Germinal center (tissue), 1 donor: ENCODE data around the gene CTAGE6.
"Not testable (repeated sequence)": the region's sequence is repeated elsewhere in the genome, so short reads cannot be mapped to it uniquely, and the experiment has no call there.

ENCODE experiments used
- DNase-seq: peaks from one replicate; pipeline ENCODE4 v3.0.0; 2012; ENCODE audit warnings: mixed read lengths, low spot score

CTAGE6 gene, protein sequence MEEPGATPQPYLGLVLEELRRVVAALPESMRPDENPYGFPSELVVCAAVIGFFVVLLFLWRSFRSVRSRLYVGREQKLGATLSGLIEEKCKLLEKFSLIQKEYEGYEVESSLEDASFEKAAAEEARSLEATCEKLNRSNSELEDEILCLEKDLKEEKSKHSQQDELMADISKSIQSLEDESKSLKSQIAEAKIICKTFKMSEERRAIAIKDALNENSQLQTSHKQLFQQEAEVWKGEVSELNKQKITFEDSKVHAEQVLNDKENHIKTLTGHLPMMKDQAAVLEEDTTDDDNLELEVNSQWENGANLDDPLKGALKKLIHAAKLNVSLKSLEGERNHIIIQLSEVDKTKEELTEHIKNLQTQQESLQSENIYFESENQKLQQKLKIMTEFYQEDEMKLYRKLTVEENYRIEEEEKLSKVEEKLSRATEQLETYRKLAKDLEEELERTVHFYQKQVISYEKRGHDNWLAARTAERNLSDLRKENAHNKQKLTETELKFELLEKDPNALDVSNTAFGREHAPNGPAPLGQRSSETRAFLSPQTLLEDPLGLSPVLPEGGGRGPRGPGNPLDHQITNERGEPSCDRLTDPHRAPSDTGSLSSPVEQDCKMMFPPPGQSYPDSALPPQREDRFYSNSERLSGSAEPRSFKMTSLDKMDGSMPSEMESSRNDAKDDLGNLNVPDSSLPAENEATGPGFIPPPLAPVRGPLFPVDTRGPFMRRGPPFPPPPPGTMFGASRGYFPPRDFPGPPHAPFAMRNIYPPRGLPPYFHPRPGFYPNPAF

DNA sequence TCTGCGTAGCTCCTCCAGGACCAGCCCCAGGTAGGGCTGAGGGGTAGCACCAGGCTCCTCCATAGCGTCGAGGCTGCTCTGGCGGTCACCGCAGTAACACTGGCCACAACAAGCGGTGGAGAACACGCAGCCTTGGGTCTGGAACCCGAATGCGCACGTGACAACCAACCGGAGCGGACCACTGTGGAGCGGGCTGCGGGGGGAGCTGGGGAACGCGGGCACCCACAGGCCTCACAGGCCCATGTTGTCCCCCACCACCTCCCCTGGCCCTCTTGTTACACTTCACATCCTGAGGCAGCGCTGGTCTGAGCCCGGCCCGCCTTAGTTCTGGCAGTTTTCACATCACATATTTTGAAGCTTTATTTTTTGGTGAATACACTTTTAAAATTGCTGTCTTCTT, at the start of gene CTAGE6:
Gene CTAGE6, minus strand, starts transcription at position 101 of the 400 bp plus-strand sequence. Its CDS starts 38 bp downstream, at position 63.
- not testable (repeated sequence) for DNase-seq

DNA sequence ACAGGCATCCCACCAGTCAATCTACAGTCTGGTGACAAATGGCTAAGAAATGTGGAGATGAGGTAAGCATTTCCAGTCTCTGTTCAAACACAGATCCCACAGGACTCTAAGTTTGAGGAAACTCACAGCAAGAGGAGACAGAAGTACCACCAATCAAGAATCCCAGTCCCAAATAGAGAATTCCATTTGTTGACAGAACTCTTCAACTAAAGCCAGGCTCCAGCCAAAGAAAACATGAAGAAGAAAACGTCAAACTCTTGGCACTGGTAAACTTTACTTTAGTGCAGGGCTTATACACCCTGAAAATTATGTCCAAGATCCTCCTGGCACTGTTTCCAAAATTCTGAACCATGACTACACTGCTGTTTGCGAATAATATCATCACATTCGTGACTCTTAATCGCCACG, 49.2 kb upstream of the CTAGE6 start:
- DNase-seq: not testable (repeated sequence)

DNA sequence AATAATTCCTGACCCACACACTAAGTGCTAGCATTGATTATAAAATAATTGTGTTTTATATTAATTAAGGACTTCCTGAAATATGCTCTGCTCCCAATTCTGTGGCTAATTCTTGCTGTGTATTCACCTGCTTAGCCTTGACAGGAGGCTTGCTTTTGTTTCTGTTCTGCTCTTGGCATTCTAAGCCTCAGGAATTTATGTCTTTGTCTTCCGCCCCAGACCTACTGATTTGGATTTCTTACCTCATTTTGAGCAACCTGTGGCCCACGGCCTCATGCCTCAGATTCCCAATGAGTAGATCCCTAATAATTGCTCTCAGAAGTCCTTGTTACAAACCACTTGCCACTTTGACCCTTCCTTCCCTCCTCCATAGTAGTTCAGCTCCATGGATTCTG, 40.4 kb upstream of the CTAGE6 start:
- DNase-seq: not testable (repeated sequence)

DNA sequence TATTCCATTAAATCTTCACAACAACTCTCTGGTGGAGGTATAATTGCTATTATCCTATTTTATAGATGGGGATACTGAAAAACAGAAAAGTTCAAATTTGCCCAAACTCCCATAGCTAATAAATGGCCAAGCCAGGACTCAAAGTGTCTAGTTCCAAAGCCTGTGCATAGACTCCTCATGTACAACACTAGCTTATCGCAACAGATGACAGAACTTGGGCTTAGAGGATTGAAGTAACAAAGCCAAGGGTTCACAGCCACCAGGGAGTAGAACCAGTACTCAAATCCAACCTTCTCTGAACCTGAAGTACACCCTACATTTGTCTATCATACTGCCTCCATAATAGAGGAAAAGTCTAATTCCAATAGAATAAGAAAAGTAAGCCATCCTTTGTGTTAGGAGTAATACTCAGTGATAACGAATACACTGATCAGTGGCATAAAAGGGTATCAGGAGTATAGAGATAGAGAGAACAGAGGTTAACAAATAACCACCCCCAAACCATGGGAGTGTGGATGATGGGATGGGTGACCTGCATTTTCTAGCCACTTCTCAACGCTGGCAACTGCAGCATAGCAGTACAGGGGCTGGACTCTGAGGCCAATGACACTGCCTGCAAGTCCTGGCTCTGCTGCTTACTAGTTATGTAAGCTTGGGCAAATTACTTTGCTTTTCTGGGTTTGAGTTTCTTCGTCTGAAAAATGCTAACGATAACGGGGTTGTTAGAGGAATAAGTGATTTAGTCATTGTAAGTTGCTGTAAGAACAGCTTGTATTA, 39.8 kb upstream of the CTAGE6 start:
- DNase-seq: not testable (repeated sequence)

DNA sequence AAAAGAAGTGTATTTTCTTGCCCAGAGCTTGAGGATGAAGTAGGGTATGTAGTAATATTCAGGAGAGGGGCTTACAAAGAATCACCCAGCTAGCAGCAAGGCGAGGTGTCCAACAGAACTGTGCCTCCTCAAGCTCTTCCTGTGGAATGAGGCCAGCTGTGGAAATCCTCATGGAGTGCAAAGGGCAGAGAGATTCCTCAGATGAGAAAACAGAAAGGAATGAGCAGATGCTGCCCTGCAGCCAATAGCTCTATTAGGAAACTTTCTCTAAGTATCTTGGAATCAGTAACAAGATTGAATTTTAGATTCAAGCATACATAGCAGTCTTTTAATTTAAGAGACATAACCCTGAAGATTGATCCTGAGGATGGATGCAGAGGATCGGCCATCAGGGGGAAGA, 38.2 kb upstream of the CTAGE6 start:
- not testable (repeated sequence) for DNase-seq

DNA sequence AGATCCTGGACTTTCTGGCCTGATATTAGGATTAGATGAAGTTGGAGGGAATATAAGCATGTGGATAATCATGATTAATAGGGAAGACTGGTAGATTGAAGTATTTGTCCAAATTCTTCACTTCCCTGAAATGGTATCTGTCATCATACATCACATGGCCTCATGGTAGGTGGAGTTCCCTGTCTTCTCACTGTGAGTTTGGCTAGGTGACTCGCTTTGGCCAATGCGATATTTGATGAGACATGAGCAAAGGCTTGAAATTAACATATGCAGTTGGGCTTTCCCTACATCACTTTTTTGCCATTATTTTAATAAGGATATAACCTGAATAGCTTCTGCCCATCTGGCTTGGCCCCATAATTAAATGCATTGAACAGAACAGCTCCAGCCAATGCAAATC, 35.1 kb upstream of the CTAGE6 start:
- not testable (repeated sequence) for DNase-seq

DNA sequence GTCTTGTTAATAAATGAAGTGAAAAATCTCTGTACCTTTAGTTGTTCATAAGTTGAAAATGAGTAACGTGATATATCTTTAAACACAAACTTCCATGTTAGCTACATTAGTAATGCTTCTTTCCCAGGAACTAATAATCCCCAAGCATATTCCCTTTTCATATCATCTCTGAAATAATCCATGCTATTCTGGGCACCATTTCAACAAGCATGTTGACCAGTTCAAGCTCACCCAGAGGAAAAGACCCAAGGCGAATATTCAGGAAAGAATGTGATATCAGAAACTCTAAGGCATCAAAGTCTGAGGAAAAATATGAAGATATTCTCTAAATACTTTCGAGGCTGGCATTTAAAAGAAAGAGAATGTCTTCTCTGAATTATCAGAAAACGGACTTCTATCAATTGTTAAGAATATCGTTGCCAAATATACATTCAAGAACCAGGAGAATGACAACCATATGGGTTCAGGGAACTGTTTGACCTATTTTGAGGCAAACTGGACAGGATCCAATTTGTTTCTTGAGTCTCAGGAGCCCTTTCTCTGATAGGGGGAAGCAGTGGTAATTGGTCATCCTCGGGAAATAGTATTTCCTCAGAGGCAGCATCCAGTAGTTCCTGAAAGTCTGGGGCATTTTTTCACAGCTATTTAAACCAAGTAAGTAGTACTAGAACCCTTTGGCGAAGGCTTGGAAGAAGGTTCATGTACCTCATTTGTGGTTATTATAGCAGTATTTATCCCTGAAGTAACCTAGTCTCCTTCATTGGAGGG, 28.1 kb upstream of the CTAGE6 start:
- DNase-seq: not testable (repeated sequence)

DNA sequence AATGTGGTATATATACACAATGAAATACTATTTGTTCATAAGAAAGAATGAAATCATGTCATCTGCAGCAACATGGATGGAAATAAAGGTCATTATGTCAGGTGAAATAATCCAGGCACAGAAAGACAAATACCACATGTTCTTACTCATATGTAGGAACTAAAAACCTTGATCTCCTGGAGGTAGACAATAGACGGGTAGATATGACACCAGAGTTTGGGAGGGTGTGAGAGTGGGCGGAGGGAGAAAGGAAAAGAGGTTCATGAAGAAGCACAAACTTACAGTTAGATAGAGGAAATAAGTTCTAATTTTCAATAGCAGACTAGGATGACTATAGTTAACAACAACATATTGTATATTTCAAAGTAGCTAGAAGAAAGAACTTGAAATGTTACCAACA, 22.1 kb upstream of the CTAGE6 start:
- not testable (repeated sequence) for DNase-seq

DNA sequence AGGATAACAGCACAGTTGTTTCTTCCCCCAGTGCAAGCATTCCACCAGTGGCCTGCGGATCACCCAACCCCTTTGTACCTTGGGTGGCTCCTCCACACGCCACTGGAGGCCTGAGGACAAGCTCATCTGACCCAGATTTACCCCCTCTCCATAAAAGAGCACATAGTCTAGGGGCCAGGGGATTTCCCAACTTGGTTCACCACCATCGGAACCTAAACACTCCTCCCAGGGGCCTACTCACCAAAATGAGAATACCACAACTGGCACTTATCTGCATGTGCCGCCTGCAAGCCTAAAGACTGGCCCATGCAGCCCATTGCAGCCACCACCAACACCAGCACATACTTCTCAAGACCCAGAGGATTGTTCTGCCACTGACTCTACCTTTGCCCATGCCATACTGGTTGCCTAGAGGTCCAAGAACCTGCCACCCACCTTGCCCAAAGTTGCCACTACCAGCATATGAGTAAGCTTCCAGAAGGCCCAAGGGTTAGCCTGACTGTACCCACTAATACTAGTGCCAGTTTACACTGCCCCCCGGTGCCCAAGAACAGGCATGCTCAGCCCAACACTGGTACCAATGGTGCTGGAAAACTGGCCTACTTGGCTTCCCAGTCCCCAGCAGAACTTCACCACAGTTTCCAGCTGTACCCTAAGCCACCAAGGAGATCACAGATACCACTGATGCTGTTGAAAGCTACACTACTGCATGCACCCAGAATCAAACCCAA, 15.4 kb upstream of the CTAGE6 start:
- not testable (repeated sequence) for DNase-seq

DNA sequence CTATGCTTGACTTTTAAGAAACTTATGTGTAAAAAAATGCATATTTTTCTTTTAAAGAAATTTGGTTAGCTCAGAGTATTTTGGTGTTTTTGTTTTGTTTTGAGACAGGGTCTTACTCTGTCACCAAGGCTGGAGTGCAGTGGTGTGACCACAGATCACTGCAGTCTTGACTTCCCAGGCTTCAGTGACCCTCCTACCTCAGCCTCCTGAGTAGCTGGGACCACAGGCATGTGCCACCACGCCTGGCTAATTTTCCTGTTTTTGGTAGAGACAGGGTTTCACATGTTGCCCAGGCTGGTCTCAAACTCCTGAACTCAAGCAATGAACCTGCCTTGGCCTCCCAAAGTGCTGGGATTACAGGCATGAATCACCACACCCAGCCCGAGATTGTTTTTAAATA, 10.0 kb upstream of the CTAGE6 start:
- not testable (repeated sequence) for DNase-seq

DNA sequence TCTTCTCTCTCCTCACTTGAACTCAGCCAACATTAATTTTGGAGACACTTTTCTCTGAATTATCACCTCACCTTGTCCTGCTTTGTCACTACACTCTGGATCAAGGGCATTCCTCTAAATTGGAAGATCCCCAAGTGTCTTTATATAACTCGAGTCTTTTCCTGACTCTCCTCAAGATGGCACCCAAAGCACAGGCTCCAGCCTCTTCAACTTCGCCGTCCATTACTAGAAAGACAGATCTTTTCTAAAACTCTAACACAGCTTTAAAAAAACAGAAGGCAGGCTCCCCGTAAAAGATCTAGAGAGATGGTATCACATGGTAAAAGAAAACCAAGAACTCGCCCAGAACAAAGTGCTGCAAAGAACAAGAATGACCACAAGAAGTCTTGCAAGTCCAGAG, 8.2 kb upstream of the CTAGE6 start:
- DNase-seq: not testable (repeated sequence)

DNA sequence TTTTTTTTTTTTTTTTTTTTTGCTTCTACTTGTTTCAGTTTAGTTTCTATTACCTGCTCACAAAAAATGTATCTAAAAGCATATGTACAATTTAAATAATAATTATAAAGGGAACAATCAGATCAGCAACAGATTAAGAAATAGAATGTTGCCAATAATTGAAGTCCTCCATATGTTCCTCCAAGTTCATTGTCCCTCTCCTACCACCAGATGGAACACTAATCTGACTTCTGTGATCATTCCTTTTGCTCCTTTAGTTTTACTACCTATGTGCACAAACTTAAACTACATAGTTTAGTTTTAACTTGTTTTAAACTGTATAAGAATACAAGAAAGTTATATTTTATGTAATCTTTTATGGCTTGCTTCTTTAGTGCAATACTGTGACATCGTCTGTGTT, 5.6 kb upstream of the CTAGE6 start:
- DNase-seq: not testable (repeated sequence)

DNA sequence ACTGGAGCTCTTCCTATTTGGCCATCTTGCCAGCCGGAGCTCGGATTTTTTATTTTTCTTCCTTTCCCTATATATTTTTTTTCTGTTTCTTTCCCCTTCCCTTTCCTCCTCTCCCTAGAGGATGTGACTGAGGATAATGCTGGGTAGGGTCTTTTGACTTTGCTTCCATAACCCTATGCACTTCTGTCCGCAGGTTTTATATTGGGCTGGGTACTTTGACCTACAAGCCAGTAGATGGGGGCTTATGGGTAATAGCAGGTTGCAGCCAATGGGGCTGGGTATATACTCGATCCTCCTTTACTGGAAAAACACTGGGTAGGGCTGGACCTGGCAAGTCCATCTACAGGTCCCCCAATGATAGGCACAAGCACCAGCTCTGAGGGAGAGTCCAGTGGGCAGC, 12.2 kb downstream of the CTAGE6 start:
- not testable (repeated sequence) for DNase-seq

DNA sequence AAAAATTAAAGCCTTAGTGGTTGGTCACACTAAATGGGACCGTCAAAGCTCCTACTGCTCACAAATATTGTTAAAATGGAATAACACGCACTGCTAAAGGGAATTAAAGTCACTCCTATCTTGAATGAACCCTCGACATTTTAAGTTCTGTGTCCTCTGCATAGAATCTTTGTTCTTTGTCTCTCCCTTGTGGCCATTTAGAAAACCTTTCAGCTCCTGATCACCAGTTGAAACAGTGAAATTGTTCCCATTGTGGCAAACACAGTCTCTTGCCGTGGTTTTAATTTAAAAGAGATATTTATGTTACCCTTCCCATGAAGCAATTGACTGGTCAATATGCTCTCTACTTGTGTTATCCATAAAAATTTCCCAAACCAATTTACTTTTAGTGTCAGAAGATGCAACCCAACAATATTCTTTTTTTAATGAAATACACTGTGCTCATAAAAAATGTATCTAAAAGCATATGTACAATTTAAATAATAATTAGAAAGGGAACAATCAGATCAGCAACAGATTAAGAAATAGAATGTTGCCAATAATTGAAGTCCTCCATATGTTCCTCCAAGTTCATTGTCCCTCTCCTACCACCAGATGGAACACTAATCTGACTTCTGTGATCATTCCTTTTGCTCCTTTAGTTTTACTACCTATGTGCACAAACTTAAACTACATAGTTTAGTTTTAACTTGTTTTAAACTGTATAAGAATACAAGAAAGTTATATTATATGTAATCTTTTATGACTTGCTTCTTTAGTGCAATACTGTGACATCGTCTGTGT, 20.3 kb downstream of the CTAGE6 start:
- peak; percentile 6 for DNase-seq

DNA sequence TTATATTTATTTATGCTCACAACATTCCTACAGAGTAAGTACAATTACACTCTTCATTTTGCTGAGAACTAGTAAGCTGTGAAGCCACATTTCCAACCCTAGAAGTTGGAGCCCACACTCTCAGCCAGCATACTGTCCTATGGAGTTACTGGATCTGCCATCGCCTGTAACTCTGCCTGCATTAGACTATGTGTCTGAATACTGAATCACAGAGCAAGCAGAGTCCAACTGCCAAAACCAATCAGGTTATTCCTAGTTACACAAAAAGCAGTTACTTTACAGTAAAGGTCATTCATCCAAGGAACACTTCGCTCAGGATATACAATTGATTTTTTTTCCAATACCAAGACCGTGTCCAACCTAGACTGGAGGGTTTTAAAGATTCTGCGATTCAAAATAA, 21.5 kb downstream of the CTAGE6 start:
- no peak for DNase-seq

DNA sequence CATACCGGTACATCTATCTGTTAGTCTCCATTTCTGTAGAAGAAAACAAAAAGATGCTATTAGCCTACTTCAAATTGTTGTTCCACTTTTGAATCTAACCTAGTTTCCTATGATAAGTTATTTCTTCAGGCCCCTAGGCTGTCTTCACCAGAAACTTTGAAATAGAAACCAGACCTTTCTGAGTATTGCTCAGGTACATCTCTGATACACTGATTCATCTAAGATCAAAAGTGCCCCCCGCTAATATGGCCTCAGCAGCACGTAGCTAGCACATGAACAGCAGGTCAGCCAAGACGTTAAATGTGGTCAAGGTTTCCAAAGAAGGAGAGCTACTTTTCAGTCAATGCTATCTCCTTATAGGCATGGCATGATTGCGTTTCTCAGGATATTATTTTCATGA, 23.6 kb downstream of the CTAGE6 start:
- DNase-seq: no peak

DNA sequence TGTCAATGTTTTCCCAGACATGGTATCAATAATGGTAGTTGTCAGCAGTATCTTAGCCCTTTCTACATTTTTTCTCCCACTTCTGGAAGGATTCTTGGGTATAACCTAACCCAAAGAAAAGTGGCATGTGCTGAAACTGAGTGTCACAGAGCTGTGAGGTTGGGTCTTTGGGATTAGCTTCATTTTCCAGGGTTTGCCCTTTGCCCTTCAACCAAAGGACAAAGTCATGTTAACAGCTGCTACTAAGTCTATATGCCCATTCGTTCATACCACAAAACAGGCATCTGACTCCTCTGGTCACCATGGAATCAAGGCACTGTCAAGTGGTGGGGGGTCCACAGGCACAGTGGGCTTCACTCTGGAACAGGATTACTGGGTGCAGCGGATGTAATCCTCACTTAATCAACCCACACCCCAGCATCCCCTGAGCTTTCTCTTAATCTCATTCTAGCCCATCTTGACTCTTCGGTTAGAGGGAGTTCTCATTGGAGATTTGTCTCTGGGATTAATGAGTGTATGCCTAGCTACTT, 29.1 kb downstream of the CTAGE6 start:
- DNase-seq: no peak

DNA sequence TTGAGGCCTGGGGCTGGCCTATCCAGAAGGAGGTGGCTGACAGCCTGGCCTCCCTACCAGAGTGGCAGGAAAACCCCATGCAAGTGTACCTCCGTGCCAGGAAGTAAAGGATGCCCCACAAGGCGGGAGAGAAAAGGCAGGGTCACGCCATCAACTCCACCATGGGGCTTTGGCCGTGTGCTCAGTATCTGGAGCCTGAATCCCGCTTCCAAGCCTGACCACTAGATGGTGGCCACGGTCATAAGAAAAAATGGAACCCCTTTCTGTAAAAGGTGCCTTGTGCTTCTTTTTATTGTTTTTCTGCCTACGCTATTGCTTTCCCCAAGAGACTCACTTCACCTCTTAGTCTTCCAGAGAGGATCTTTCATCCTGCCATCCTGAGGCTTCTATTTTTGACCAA, 29.9 kb downstream of the CTAGE6 start:
- not testable (repeated sequence) for DNase-seq

DNA sequence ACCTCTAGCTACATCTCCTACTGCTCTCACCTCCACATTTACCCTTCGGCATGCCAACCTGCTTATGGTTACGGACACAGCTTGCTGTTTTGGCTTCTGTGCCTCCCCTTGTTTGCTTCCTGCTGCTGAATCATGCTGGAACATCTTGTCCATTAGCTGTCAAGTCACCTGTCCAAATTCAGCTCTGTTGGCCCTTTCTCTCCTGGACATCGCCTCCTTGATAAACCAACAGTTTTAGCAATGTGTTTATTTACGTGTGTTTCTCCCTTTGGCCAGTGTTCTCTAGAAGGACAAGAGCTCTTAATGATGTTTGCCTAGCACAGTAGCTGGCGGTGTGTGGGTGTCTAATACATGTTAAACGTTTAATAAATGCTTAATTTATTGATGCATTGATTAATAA, 31.4 kb downstream of the CTAGE6 start:
- DNase-seq: not testable (repeated sequence)

DNA sequence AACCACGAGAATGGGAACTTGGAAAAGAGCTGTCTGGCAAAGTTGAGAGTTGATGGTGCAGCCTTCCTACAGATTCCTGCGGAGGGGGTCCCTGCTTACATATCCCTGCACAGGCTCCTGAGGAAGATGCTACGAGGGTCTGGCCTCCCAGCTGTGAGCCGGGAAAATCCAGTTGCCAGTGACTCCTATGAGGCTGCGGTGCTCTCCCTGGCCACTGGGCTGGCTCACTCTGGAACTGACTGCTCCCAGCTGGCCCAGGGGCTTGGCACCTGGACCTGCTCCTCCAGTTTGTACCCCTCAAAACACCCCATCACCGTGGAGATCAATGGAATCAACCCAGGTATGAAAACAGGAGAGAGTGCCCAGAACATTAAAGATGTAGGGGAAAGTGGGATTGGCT, 37.2 kb downstream of the CTAGE6 start:
- not testable (repeated sequence) for DNase-seq
